ENCODE data around the gene PDE5A.

- no peak for TF ChIP-seq CTCF (IDR thresholded peaks at IDR 0.05)
- TF ChIP-seq POLR2A (IDR thresholded peaks at IDR 0.05): no peak
Measured at GRCh38 chr4:119641765-119642164, 13.2 kb upstream of the PDE5A start.

All from testis (tissue), 2 donors.